Peyer's patch (tissue), 4 donors: ENCODE measurements around the gene SFXN3. TPM values are rescaled to one million over a fixed set of nuclear protein-coding genes. Genes with fewer than 3 reads are reported as not detected.

Experiments used
- DNase-seq, 3 donors: peaks; one replicate each; pipeline ENCODE4 v3.0.0-alpha.2; 2017 to 2019
- H3K27ac ChIP-seq, 4 donors: fragments of 200-600 bp; sonication (generic); one replicate each; pipeline ENCODE4 v1.5.1; 2016 to 2019
- H3K27me3 ChIP-seq, 2 donors: fragments of 200-600 bp; sonication (generic); one replicate each; pipeline ENCODE4 v1.5.1; 2019
- H3K36me3 ChIP-seq, 3 donors: fragments of 200-600 bp; sonication (generic); one replicate each; pipeline ENCODE4 v1.5.1; 2016 to 2019
- H3K4me1 ChIP-seq, 4 donors: fragments of 200-600 bp; sonication (generic); one replicate each; pipeline ENCODE4 v1.5.1; 2016 to 2019
- H3K4me3 ChIP-seq, 4 donors: fragments of 200-600 bp; sonication (generic); 1 replicate in 3 of 4; 2 replicates in 1 of 4; pipeline ENCODE4 v1.5.1; 2016 to 2019; ENCODE audit warnings: mild to moderate bottlenecking in 1 of 4
- H3K9me3 ChIP-seq, 4 donors: fragments of 200-600 bp; sonication (generic); one replicate each; pipeline ENCODE4 v1.5.1; 2016 to 2019; ENCODE audit warnings: mild to moderate bottlenecking in 1 of 4
- POLR2A ChIP-seq, 2 donors: fragments of 450-650 bp; IDR thresholded peaks; one replicate each; pipeline ENCODE4 v1.5.1; 2017; ENCODE audit warnings: antibody characterized with exemption in 2 of 2, mild to moderate bottlenecking in 2 of 2, moderate library complexity in 2 of 2
- total RNA-seq, 4 donors: library from RNA; depleted of rRNA; stranded (reverse); fragments of >200 nt; gene quantifications; one replicate each; pipeline ENCODE4 v1.1.0, GENCODE V29; 2016
- TF ChIP-seq, protein P1 (sequence below), 6 experiments: fragments of 450-650 bp in 4 of 6; fragments of 200-600 bp in 2 of 6; sonication (generic) in 1 of 6; IDR thresholded peaks; one replicate each; pipeline ENCODE4 v1.5.1; 2017 to 2019; ENCODE audit warnings: antibody characterized with exemption in 6 of 6, mild to moderate bottlenecking in 3 of 6, moderate library complexity in 1 of 6

Gene SFXN3
- total RNA-seq, 4 donors from 2014 or later = 165 to 772 (median 494) TPM

DNA sequence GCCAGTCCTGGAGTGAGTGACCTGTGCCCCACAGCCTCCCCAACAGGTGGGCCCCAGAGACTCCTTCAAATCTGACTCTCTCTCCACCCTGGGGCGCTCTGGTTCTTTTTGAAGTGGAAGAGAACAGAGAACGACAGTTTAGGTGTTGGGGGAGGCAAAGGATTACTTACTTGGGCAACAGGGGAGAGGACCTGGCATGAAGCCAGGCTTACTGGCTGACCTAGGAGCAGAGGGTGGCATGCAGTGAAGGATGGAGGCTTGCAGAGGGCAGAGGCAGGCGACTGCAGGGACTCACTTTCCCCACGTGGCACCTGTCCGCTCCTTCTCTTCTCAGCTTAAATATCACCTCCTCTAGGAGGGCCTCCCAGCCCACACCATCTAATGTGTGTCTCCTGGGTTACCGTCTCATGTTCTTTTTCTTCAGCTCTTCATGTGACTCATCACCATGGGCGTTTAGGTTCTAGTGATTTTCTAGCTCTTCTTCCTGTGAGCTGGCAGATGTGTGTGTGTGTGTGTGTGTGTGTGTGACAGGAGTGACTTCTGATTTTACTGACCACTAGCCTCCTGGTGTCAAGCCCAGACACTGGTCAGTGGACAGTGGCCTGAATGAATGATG, 16.0 kb upstream of the SFXN3 start:
- TF ChIP-seq, protein P1, sequence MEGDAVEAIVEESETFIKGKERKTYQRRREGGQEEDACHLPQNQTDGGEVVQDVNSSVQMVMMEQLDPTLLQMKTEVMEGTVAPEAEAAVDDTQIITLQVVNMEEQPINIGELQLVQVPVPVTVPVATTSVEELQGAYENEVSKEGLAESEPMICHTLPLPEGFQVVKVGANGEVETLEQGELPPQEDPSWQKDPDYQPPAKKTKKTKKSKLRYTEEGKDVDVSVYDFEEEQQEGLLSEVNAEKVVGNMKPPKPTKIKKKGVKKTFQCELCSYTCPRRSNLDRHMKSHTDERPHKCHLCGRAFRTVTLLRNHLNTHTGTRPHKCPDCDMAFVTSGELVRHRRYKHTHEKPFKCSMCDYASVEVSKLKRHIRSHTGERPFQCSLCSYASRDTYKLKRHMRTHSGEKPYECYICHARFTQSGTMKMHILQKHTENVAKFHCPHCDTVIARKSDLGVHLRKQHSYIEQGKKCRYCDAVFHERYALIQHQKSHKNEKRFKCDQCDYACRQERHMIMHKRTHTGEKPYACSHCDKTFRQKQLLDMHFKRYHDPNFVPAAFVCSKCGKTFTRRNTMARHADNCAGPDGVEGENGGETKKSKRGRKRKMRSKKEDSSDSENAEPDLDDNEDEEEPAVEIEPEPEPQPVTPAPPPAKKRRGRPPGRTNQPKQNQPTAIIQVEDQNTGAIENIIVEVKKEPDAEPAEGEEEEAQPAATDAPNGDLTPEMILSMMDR (IDR thresholded peaks at IDR 0.05) = no peak
- TF ChIP-seq POLR2A (IDR thresholded peaks at IDR 0.05) = no peak
- Histone ChIP-seq H3K9me3 (no peaks in the 10 kb centered on the region), H3K27ac (no peak overlapping the region), H3K27me3 (no peaks in the 10 kb centered on the region), H3K4me1 (peaks cover 0 to 25% (median 10%) of the 10 kb centered on the region in 4 donors), H3K36me3 (no peaks in the 10 kb centered on the region), H3K4me3 (no peak overlapping the region)
- no peak for DNase-seq

DNA sequence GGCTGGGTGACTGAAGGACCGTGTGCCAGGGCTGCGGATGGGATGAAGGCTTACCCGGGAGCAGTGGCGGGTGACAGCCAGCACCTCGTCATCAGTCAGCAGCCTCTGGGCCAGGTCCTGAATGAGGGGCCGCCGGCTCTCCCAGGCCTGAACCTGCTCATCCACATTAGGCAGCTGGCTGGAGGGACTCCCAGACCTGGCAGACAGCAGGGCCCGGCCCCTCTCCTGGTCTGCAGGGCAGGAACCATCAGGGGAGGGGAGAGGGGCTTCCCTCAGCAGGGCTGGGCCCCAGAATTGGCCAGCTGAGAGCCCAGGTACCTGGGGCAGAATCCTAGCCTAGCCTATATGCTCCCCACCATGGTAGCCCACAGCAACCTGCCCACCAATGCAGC, 15.5 kb upstream of the SFXN3 start:
- no peak for TF ChIP-seq POLR2A (IDR thresholded peaks at IDR 0.05)
- TF ChIP-seq, protein P1 (IDR thresholded peaks at IDR 0.05) = no peak
- Histone ChIP-seq H3K27me3 (no peaks in the 10 kb centered on the region), H3K4me3 (no peak overlapping the region), H3K9me3 (no peaks in the 10 kb centered on the region), H3K36me3 (no peaks in the 10 kb centered on the region), H3K4me1 (peaks cover 0 to 25% (median 10%) of the 10 kb centered on the region in 4 donors), H3K27ac (no peak overlapping the region)
- DNase-seq = no peak

DNA sequence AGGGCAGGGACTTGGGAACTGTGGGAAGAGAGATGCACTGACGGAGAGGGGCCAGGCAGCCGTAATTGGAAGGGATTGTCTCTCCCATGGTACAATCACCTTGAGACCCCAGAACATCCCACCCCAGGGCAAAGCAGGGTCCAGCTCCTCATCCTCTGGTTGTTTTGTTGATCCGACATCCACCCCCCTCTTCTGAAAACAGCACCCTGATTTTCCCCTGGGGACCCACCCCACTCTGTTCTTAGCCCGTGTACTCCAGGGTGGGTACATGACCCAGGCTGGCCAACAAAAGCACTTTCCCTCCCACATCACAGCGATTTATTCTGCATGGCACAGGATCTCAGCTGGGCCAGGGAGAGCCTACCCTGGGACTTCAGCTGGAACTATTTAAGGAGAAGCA, 14.2 kb upstream of the SFXN3 start:
- Histone ChIP-seq H3K9me3 (no peaks in the 10 kb centered on the region), H3K4me1 (peaks cover 0 to 25% (median 10%) of the 10 kb centered on the region in 4 donors), H3K4me3 (no peak overlapping the region), H3K36me3 (no peaks in the 10 kb centered on the region), H3K27me3 (no peaks in the 10 kb centered on the region), H3K27ac (no peak overlapping the region)
- no peak for DNase-seq
- TF ChIP-seq, protein P1 (IDR thresholded peaks at IDR 0.05) = no peak
- TF ChIP-seq POLR2A (IDR thresholded peaks at IDR 0.05) = no peak

DNA sequence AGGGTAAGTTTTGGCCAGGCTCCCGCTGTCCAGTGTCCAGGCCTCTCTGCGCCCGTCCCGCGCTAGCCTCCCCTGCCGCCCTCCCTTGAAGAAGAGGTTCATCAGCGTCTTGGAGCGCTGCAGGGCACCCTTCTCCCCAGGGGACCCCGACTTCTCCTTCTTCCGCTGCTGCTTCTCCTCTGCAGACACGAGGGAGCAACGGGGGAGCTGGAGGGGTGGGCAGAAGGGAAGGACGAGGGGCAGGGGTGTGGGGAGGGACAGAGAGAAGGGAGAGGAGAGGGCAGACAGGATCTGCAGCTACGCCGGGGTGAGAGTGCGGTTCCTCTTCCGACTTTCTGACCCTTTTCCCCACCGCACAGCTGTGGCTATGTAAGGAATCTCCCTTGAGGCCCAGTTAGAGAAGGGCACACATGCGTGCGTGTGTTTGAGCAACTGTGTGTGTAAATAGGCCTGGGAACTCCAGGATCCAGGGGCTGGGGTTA, 12.9 kb upstream of the SFXN3 start:
- no peaks in the 10 kb centered on the region for H3K36me3 ChIP-seq
- peaks cover 0 to 14% (median 7%) of the 10 kb centered on the region in 4 donors for H3K4me1 ChIP-seq
- no peak overlapping the region for H3K4me3 ChIP-seq
- TF ChIP-seq, protein P1 (IDR thresholded peaks at IDR 0.05) = no peak
- no peak for TF ChIP-seq POLR2A (IDR thresholded peaks at IDR 0.05)
- no peak overlapping the region for H3K27ac ChIP-seq
- no peaks in the 10 kb centered on the region for H3K9me3 ChIP-seq
- no peaks in the 10 kb centered on the region for H3K27me3 ChIP-seq
- DNase-seq = no peak

DNA sequence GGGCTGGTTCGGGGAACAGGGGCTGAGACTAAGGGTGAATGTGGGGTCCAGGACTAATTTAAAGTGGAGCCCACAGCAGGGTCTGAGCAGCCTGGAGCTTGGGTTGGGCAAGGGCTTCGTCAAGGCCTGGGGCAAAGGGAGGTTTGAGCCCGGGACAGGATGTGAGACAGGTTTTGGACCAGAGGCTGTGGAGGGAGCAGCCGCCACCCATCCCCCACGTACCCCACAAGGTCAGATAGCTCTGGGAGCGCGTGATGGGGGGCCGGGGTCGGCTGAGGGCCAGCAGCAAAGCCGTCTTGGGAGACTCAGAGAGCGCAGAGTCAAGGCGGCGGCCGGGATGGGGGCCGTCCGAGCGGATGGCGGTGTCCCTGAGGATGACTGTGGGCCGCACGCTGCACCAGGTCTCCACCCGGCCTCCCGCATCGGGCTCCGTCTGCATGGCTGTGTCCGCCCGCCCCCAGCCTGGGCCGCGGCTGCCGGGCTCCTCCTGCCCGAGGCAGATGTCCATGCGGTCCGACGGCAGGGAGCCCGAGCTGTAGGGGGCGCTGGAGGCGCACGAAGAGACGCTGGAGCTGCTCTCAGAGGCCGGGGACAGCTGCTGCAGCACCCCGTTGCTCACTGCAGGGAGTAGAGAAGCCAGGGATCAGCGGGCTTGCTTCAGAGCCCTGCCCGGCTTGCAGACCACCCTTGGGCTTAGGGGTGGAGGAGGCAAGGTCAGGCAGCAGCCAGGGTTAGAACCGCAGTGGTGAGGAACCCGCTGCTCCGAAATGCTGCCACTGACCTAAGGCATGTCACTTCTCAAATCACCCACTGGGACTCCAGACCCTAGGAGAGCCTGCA, 12.2 kb upstream of the SFXN3 start:
- Histone ChIP-seq H3K27ac (no peak overlapping the region), H3K4me1 (peaks cover 0 to 9% (median 7%) of the 10 kb centered on the region in 4 donors), H3K9me3 (no peaks in the 10 kb centered on the region), H3K36me3 (no peaks in the 10 kb centered on the region), H3K27me3 (no peaks in the 10 kb centered on the region), H3K4me3 (no peak overlapping the region)
- DNase-seq = peak; percentile 45 to 93 (median 93)
- no peak for TF ChIP-seq POLR2A (IDR thresholded peaks at IDR 0.05)
- TF ChIP-seq, protein P1 (IDR thresholded peaks at IDR 0.05) = peak in 4 of 6 experiments; percentile 72 to 92 (median 86)
